ENCODE measurements around the gene SIVA1. TPM values are rescaled to one million over a fixed set of nuclear protein-coding genes. Genes with fewer than 3 reads are reported as not detected.

Gene SIVA1
- total RNA-seq, 2 experiments from 2014 or later, result 97.6 to 109 TPM

DNA sequence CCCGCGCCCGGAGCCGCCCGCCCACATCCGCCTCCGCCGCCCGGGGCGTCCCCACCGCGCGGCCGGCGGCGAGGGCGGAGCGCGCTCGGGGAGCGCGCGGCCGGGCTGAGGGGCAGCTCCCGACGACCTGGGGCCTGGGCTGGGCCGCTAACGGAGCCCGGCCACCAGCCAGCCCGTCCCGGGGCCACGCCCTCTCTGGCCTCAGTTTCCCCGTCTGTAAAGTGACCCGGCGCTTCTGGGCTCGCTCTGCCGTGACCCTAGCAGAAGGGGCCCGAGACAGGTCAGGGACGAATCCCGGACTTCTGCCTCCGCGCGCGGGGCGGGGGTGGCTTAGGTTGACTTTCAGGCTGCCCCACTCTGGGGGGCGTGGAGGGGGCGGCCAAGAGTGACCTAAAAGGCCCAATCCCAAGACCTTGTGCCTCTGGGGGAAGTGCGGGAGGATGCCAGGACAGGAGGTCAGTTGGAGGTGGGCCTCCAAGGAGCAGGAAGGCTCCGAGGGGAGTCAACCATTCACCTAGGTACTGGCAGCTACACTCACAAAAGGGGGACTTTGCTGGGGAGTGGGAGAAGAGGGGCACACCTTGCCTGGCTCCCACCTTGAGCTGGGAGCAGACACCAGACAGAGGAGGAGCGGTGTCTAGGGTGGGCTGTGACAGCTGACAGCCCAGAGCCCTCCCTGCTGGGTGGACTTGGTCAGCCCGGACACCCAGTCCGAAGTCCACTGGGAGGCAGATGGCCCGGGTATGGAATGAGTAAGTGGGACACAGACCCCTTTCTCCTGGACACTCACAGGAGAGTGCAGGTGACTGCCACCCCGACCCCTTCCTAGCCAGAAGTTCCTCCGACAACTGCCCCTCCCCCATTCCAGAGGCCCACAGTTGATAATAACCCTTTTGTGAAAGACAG is 43.1 kb downstream of the SIVA1 start:
- ChIA-PET CTCF (no interaction called here), POLR2A (no interaction called here)
- Mint-ChIP-seq H3K27ac (peak overlapping the region; percentile 49), H3K27me3 (no peaks in the 10 kb centered on the region), H3K36me3 (no peaks in the 10 kb centered on the region), H3K4me3 (peak overlapping the region; percentile 62), H3K4me1 (ENCODE audit: low read depth) (peaks cover 45% of the 10 kb centered on the region), H3K9me3 (no peaks in the 10 kb centered on the region)
- peak; percentile 67 for DNase-seq
- intact Hi-C loops (cut with micrococcal nuclease), result loop anchor here (2.0 kb wide), 1 partner anchor 31 kb away; no protein-coding TSS in a partner anchor

DNA sequence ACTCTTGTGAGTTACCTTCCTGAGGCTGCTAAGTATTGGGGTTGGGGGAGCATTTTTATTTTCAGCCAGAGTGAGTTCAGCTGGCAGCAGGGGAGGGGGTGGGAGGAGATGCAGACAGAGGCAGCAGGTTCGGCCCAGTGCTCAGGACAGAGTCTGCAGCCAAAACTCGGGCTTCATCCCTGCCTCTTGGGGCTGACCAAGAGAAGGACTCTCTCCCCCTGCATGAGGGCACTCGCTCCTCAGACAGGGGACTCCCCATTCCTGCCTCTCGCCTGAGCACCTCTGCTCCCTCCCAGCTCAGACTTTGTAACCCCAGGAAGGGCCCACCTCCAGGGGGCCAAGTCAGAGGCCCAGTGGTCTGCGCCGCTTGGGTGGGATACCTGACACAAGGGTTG is 43.7 kb downstream of the SIVA1 start:
- POLR2A ChIA-PET, result no interaction called here
- H3K36me3 Mint-ChIP-seq, result no peaks in the 10 kb centered on the region
- peak overlapping the region; percentile 49 for H3K27ac Mint-ChIP-seq
- no peaks in the 10 kb centered on the region for H3K27me3 Mint-ChIP-seq
- H3K9me3 Mint-ChIP-seq, result no peaks in the 10 kb centered on the region
- no peak for DNase-seq
- H3K4me3 Mint-ChIP-seq, result peak overlapping the region; percentile 62
- CTCF ChIA-PET, result no interaction called here
- peaks cover 41% of the 10 kb centered on the region for H3K4me1 Mint-ChIP-seq (ENCODE audit: low read depth)
- intact Hi-C loops (cut with micrococcal nuclease), result loop anchor here (2.0 kb wide), 1 partner anchor 30 kb away; no protein-coding TSS in a partner anchor

DNA sequence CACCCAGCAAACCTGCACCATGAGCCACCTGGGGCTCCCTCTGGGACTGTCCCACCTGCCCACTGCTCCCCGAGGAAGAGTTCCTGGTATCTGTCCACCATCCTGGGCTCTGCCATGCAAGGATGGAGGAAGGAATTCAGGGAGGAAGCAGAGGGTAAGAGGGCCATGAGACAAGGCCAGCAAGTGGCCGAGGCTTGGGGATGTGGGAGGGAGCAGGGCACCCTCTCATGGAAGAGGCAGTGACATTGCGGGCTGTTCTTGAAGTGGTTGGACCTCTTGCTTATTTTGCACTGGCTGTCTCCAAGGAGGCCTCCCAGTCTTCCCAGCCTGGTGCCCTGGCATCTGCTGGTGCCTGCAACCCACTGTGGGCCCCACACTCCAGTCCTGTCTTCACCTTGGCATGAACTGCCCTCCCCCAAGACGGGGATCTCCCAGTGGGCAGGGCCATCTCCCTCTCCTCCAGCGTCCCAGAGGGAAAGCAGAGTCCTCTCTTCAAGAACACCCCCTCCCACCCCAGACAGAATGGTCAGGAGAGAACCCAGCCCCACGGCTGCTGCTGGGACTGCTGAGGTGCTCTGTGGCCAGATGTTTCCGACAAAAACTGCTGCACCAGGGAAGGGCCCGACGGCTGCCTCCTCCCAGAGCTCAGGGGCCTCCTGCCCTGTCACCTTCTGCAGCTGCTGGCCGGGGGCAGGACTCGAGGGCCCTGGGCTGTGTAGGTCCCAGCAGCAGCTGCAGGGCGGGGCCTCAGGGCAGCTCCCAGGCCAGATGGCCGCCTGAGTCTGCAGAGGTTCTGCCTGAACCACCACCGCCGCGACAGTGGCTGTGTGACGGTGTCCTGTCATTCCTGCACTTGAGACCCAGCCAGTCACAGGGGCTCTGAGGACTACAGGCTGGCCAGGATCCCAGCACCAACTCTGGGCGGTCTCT is 44.4 kb downstream of the SIVA1 start:
- H3K27me3 Mint-ChIP-seq, result no peaks in the 10 kb centered on the region
- no peak overlapping the region for H3K4me3 Mint-ChIP-seq
- no peaks in the 10 kb centered on the region for H3K36me3 Mint-ChIP-seq
- peaks cover 46% of the 10 kb centered on the region for H3K4me1 Mint-ChIP-seq (ENCODE audit: low read depth)
- ChIA-PET CTCF (interaction anchor here (0.9 kb wide), 1 partner anchor 28 kb away, joined by 3 read pairs; no protein-coding TSS in a partner anchor), POLR2A (no interaction called here)
- intact Hi-C loops (cut with micrococcal nuclease), result loop anchor here (2.0 kb wide), 1 partner anchor 29 kb away; no protein-coding TSS in a partner anchor
- no peak overlapping the region for H3K27ac Mint-ChIP-seq
- H3K9me3 Mint-ChIP-seq, result no peaks in the 10 kb centered on the region
- no peak for DNase-seq

DNA sequence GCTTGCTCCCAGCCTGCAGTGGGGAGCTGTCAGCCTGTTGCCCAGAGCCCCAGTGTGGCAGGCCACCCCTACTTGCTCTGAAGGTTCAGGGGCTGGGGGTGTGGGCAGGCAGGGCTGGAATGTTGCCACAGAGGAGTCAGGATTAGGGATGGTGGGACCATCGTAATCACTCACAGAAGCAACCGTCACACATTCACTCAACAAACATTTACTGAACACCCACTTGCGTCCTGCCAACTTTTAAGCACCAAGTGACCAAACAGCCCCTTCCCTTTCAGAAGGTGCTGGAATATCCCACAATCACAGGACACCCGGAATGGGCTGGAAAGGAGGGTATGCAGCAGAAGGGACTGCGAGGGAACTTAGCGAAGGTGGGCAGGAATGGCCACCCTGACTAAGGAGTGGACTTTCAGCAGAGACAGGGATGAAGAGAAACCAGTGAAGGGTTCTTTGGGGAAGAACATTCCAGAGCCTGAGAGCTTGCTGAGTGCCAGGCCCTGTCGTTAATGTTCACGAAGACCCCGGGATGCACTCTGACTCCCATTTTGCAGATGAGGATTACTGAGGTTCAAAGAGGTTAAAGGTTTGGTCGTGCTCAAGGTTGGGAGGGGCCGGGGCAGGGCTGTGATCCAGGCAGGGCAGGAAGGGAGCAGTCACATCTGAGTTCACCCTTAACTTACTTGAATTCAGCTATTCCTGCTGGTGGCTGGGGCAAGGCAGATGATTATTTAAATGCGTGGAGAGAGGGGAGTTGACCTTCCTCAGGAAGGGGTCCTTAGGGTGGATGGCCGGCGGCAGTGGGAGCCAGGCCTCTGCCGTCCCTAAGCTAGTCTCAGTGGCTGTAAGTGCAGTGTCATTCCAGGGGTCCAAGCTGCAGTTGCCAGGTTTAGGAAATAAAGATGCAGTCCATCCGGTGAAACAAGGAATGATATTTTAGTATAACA is 45.6 kb downstream of the SIVA1 start:
- no peaks in the 10 kb centered on the region for H3K9me3 Mint-ChIP-seq
- H3K36me3 Mint-ChIP-seq, result no peaks in the 10 kb centered on the region
- intact Hi-C loops (cut with micrococcal nuclease), result no loop called here
- peaks cover 38% of the 10 kb centered on the region for H3K4me1 Mint-ChIP-seq (ENCODE audit: low read depth)
- ChIA-PET POLR2A (no interaction called here), CTCF (interaction anchor here (0.8 kb wide), 1 partner anchor 46 kb away, joined by 3 read pairs; no protein-coding TSS in a partner anchor)
- peak overlapping the region; percentile 36 for H3K4me3 Mint-ChIP-seq
- no peaks in the 10 kb centered on the region for H3K27me3 Mint-ChIP-seq
- no peak for DNase-seq
- no peak overlapping the region for H3K27ac Mint-ChIP-seq

DNA sequence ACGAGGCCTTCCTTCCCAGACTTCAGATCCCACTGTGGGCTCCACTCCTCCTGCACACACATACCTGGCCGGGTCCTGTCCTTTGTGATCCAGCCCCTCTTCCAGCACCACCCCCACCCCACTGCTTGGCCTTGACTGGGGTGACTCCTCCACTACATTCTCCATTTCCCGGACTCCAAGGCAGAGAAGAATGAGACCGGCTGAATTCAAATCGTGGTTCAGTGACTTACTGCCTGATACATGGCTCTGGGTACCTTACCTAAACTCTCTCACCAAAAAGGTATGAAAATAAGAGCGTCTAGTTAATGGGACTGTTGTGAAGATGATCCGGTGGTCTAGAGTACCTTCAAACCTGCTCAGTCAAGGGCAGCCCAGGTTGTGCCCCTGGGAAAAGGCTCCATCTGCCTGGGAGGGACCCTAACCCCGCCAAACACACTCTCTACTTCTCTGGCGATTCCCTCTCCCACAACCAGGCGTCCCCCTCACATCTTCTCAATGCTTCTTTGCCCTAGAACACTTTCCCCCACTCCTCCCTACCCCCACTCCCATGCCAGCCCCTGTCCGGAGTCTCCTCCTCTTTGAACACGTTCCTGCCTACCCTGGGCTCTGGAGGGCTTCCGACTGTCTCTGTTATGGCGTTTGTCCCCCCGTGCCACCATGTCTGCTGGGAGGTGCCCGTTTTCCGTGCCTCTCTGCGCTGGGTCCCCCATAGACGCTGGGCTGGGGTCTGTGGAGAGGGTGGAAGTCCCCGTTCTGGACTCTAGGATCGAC is 46.5 kb downstream of the SIVA1 start:
- peaks cover 30% of the 10 kb centered on the region for H3K4me1 Mint-ChIP-seq (ENCODE audit: low read depth)
- intact Hi-C loops (cut with micrococcal nuclease), result loop anchor here (1.0 kb wide), 1 partner anchor 47 kb away; no protein-coding TSS in a partner anchor
- H3K27ac Mint-ChIP-seq, result peak overlapping the region; percentile 52
- ChIA-PET POLR2A (no interaction called here), CTCF (interaction anchor here (0.8 to 2.4 kb wide), 4 partner anchors 19 to 47 kb away, joined by 3 to 12 read pairs (median 6); no protein-coding TSS in a partner anchor)
- peak overlapping the region; percentile 36 for H3K4me3 Mint-ChIP-seq
- no peaks in the 10 kb centered on the region for H3K36me3 Mint-ChIP-seq
- no peaks in the 10 kb centered on the region for H3K9me3 Mint-ChIP-seq
- no peaks in the 10 kb centered on the region for H3K27me3 Mint-ChIP-seq
- peak; percentile 18 for DNase-seq

DNA sequence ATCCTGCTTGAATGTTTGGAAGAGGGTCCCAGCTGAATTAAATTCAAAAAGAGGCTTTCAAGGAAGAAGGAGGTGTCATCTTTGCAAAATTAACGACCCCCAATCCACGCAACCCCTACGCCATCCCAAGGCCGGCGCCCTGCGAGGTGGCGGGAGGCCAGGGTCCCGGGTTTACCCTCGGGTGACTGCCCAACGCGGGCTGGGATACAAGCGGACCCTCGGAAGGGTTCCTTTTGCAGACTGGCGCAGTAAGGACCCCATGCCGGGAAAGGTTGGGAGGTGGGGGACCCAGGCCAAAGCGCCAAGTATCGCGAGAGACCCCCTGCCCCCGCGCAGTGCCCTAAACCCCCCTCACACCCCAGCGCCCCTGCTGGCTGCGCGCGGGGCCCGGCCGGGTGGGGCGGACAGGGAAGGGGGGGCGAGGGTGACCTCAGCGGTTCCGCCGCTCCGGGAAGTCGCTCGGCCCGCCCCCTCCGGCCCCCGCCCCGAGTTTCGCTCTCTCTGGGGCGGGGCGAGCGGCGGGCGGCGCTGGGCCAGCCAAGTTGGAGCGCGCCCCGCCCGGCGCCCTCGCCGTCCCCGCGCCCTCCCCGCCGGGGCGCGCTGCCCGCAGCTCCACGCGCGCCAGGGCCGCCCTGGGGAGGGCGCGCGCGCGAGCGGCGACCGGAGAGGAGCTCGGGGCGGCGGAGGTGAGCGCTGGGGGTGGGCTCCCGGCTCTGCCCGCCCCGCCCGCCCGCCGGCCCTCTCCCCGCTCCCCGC is 47.2 kb downstream of the SIVA1 start:
- H3K4me1 Mint-ChIP-seq (ENCODE audit: low read depth), result peaks cover 27% of the 10 kb centered on the region
- ChIA-PET CTCF (interaction anchor here (0.8 to 2.4 kb wide), 5 partner anchors 18 to 31 kb away, joined by 3 to 12 read pairs (median 7); no protein-coding TSS in a partner anchor), POLR2A (interaction anchor here (1.0 kb wide), 1 partner anchor 41 kb away, joined by 3 read pairs; no protein-coding TSS in a partner anchor)
- intact Hi-C loops (cut with micrococcal nuclease), result loop anchor here (1.0 kb wide), 1 partner anchor 48 kb away; no protein-coding TSS in a partner anchor
- no peaks in the 10 kb centered on the region for H3K27me3 Mint-ChIP-seq
- H3K4me3 Mint-ChIP-seq, result peak overlapping the region; percentile 36
- H3K36me3 Mint-ChIP-seq, result no peaks in the 10 kb centered on the region
- no peaks in the 10 kb centered on the region for H3K9me3 Mint-ChIP-seq
- peak overlapping the region; percentile 52 for H3K27ac Mint-ChIP-seq
- peak; percentile 84 for DNase-seq

DNA sequence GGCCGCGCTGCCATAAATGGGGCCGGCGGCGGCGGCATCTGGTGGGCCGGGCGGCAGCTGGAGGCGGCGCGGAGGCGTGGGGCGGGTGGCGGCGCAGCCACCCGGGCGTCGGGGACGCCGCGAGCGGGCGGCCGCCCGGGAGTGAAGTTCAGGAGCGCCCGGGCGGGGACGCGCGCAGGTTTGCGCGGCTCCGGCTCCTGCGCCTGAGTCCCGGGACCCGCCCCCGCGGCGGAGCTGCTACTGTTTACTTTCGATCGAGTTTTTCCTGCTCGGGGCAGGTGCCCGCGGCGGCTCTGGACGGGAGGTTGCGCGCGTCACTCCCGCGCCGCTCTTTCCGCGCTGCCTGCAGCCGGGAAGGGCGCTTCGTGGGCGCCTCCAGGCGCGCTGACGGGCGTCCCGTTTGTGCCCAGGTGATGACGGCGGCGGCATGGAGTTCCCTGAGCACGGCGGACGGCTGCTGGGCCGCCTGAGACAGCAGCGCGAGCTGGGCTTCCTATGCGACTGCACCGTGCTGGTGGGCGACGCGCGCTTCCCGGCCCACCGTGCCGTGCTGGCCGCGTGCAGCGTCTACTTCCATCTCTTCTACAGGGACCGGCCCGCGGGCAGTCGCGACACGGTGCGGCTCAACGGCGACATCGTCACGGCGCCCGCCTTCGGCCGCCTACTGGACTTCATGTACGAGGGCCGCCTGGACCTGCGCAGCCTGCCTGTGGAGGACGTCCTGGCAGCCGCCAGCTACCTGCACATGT is 48.0 kb downstream of the SIVA1 start, which contains the start of gene ZBTB42:
TSS of gene ZBTB42 (plus strand) at position 331 of the 749 bp plus-strand sequence. CDS start at position 428, 97 bp downstream.
- ChIA-PET POLR2A (interaction anchor here (1.0 kb wide), 1 partner anchor 41 kb away, joined by 3 read pairs; no protein-coding TSS in a partner anchor), CTCF (interaction anchor here (0.8 to 2.4 kb wide), 6 partner anchors 12 to 32 kb away, joined by 3 to 12 read pairs (median 6); no protein-coding TSS in a partner anchor)
- peaks cover 27% of the 10 kb centered on the region for H3K4me1 Mint-ChIP-seq (ENCODE audit: low read depth)
- no peaks in the 10 kb centered on the region for H3K36me3 Mint-ChIP-seq
- peak within 1 kb of the TSS; percentile 74 for H3K4me3 Mint-ChIP-seq
- intact Hi-C loops (cut with micrococcal nuclease), result loop anchor here (1.0 kb wide), 1 partner anchor 49 kb away; no protein-coding TSS in a partner anchor
- H3K27me3 Mint-ChIP-seq, result no peaks in the 10 kb centered on the region
- DNase-seq, result peak; percentile 76
- no peak within 1 kb of the TSS for H3K27ac Mint-ChIP-seq
- no peaks in the 10 kb centered on the region for H3K9me3 Mint-ChIP-seq

DNA sequence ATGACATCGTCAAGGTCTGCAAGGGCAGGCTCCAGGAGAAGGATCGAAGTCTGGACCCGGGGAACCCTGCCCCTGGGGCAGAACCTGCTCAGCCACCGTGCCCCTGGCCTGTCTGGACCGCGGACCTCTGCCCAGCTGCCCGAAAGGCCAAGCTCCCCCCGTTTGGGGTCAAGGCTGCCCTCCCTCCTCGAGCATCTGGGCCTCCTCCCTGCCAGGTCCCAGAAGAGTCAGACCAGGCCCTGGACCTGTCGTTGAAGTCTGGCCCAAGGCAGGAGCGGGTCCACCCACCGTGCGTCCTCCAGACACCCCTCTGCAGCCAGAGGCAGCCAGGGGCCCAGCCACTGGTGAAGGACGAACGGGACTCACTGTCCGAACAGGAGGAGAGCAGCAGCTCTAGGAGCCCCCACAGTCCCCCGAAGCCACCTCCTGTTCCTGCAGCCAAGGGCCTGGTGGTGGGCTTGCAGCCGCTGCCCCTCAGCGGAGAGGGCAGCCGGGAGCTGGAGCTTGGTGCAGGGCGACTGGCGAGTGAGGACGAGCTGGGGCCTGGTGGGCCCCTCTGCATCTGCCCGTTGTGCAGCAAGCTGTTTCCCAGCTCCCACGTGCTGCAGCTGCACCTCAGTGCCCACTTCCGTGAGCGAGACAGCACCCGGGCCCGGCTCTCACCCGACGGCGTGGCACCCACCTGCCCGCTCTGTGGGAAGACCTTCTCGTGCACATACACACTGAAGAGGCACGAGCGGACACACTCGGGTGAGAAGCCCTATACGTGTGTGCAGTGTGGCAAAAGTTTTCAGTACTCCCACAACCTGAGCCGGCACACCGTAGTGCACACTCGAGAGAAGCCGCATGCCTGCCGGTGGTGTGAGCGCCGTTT is 48.8 kb downstream of the SIVA1 start:
- Mint-ChIP-seq H3K4me1 (ENCODE audit: low read depth) (peaks cover 23% of the 10 kb centered on the region), H3K36me3 (no peaks in the 10 kb centered on the region), H3K27ac (no peak overlapping the region), H3K4me3 (peak overlapping the region; percentile 74), H3K9me3 (no peaks in the 10 kb centered on the region), H3K27me3 (no peaks in the 10 kb centered on the region)
- DNase-seq, result no peak
- POLR2A ChIA-PET, result no interaction called here
- intact Hi-C loops (cut with micrococcal nuclease), result no loop called here
- CTCF ChIA-PET, result interaction anchor here (1.3 to 2.4 kb wide), 4 partner anchors 13 to 33 kb away, joined by 3 to 12 read pairs (median 8); no protein-coding TSS in a partner anchor
